Measurements from ENCODE around the gene PRKN. TPM values are rescaled to one million over a fixed set of nuclear protein-coding genes. Genes with fewer than 3 reads are reported as not detected.

PRKN gene
- total RNA-seq (2022; extraction: Qiagen RNA extraction; ENCODE audit: low read depth) = 0.16 TPM in 1 of 5 replicates, not detected in the others

DNA sequence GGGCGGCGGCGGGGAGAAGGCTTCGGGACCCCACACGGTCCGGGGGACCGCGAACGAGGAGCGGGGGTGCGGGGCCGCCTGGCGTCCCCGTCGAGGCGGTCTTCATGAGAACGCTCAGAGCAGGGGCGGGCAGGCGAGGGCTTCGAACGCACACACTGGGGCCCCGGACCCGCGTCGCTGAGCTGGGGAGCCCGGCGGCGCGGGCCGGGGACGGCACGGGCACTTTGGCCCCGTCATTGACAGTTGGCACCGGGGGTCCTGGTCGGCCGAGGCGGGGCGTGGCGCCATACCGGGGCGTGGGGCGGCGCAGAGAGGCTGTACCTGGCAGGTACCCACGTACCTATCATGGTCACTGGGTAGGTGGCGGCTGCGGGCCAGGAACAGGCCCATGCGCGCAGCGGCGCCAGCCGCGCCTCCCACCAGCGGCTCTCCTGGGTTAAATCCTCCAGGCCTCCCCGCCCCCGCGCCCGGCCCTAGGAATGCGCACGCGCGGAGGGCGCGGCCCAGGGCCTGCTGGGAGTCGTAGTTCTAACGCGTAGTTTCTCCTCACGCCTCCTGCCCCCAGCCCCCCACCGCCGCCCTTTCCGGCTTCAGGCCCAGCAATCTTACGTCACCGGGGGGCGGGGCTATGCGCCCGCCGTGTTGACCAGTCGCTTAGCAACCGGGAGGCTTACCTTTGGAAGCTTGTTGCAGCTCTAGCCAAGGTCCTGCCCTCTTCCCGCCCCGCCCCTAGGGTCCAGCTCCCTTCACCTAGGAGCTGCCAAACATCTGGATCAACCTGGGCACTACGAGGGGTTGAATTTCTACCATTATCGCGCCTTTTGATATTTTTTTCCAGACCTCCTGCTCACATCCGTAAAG, at the start of gene PRKN, which contains the start of gene PACRG:
PRKN (minus strand) TSS at position 445 of the 861 bp plus-strand sequence.
PACRG (plus strand) TSS at position 653 of the 861 bp plus-strand sequence.

Other genes with a start within 250 kb of the PRKN start
- gene PACRG, start 208 bp upstream of the PRKN start, total RNA-seq (2022; extraction: Qiagen RNA extraction; ENCODE audit: low read depth) = not detected in 5 replicates